Measurements from ENCODE around the gene HELT. TPM values are rescaled to one million over a fixed set of nuclear protein-coding genes. Genes with fewer than 3 reads are reported as not detected.

The HELT gene
- total and polyA plus RNA-seq, 4 donors = 0.09 to 2.5 (median 0.53) TPM; not detected in 1

DNA sequence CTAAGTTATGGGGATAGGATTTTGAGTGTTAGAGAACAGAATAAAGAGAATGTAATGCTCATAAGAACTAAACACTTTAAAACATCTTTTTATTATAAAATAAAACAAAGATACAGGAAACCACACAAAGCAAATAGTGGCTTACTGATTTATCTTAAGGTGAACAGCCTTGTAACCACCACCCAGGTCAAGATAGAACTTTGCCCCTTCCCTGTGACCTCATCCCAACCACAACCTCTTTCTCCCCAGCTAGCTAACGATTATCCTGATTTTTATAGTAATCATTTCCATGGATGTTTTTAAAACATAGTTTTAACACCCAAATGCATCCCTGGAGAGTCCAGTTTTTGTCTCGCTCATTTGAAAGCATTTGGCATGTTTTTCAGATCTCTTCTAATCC lies 17.0 kb downstream of the HELT start:
- Histone ChIP-seq H3K4me3 (no peak overlapping the region), H3K36me3 (ENCODE audit: control insufficient read depth in 4 of 4, insufficient read depth in 4 of 4, low read length in 4 of 4) (no peaks in the 10 kb centered on the region), H3K27me3 (ENCODE audit: control insufficient read depth in 3 of 3, insufficient read depth in 3 of 3, low read length in 2 of 3) (peaks cover 0 to 23% (median 4%) of the 10 kb centered on the region in 3 donors), H3K9me3 (ENCODE audit: control insufficient read depth in 4 of 4, insufficient read depth in 3 of 4, low read length in 3 of 4) (no peaks in the 10 kb centered on the region), H3K4me1 (ENCODE audit: control insufficient read depth in 5 of 5, insufficient read depth in 5 of 5, low read length in 5 of 5) (no peaks in the 10 kb centered on the region), H3K9ac (ENCODE audit: insufficient read depth in 1 of 2, low read length in 2 of 2) (no peak overlapping the region), H3K27ac (ENCODE audit: low read depth in 1 of 2, low read length in 1 of 2) (no peak overlapping the region)
- DNase-seq = no peak
- 78 to 80% methylated on average over 2 of the region's 2 CpGs for WGBS, 2 donors
- TF ChIP-seq CTCF (IDR thresholded peaks at IDR 0.05; ENCODE audit: control extremely low read depth, extremely low read depth) = no peak
- ATAC-seq (ENCODE audit: insufficient read depth, low FRiP score) = no peak

DNA sequence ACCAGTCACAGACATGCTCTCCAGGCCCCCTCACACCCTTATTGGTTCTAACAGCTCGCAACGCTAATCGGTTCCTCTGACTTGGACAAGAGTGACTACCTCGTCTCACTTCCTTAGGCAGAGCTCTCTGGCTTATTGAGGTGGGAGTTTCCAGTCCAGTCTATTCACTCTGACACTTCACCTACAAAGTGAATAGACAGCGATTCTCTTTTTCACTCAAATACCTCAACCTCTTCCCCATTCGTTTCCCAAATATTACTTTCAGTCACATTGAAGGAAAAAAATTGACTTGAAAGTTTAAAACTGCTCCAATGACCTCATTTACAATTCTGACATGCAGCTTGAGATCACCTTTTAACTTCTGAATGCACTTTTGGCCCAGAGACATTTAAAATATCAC lies 17.7 kb downstream of the HELT start:
- Histone ChIP-seq H3K9me3 (ENCODE audit: control insufficient read depth in 4 of 4, insufficient read depth in 3 of 4, low read length in 3 of 4) (no peaks in the 10 kb centered on the region), H3K9ac (ENCODE audit: insufficient read depth in 1 of 2, low read length in 2 of 2) (no peak overlapping the region), H3K36me3 (ENCODE audit: control insufficient read depth in 4 of 4, insufficient read depth in 4 of 4, low read length in 4 of 4) (no peaks in the 10 kb centered on the region), H3K4me3 (no peak overlapping the region), H3K4me1 (ENCODE audit: control insufficient read depth in 5 of 5, insufficient read depth in 5 of 5, low read length in 5 of 5) (no peaks in the 10 kb centered on the region), H3K27ac (ENCODE audit: low read depth in 1 of 2, low read length in 1 of 2) (no peak overlapping the region), H3K27me3 (ENCODE audit: control insufficient read depth in 3 of 3, insufficient read depth in 3 of 3, low read length in 2 of 3) (peaks cover 0 to 23% (median 2%) of the 10 kb centered on the region in 3 donors)
- ATAC-seq (ENCODE audit: insufficient read depth, low FRiP score) (no peak), DNase-seq (no peak)
- no peak for TF ChIP-seq CTCF (IDR thresholded peaks at IDR 0.05; ENCODE audit: control extremely low read depth, extremely low read depth)
- WGBS, 2 donors = 88 to 91% methylated on average over 6 of the region's 6 CpGs

GRCh38 chr4:185036842-185037241 lies 18.6 kb downstream of the HELT start:
- Histone ChIP-seq H3K27me3 (ENCODE audit: control insufficient read depth in 3 of 3, insufficient read depth in 3 of 3, low read length in 2 of 3) (peaks cover 0 to 17% (median 2%) of the 10 kb centered on the region in 3 donors), H3K27ac (ENCODE audit: low read depth in 1 of 2, low read length in 1 of 2) (no peak overlapping the region), H3K4me1 (ENCODE audit: control insufficient read depth in 5 of 5, insufficient read depth in 5 of 5, low read length in 5 of 5) (no peaks in the 10 kb centered on the region), H3K36me3 (ENCODE audit: control insufficient read depth in 4 of 4, insufficient read depth in 4 of 4, low read length in 4 of 4) (no peaks in the 10 kb centered on the region), H3K9ac (ENCODE audit: insufficient read depth in 1 of 2, low read length in 2 of 2) (no peak overlapping the region), H3K9me3 (ENCODE audit: control insufficient read depth in 4 of 4, insufficient read depth in 3 of 4, low read length in 3 of 4) (no peaks in the 10 kb centered on the region), H3K4me3 (no peak overlapping the region)
- 79 to 84% methylated on average over 6 of the region's 6 CpGs for WGBS, 2 donors
- ATAC-seq (ENCODE audit: insufficient read depth, low FRiP score) (no peak), DNase-seq (no peak)
- TF ChIP-seq CTCF (IDR thresholded peaks at IDR 0.05; ENCODE audit: control extremely low read depth, extremely low read depth) = no peak
